Smooth muscle cell (in vitro differentiated cells): ENCODE data around the gene TWSG1. TPM values are rescaled to one million over a fixed set of nuclear protein-coding genes. Genes with fewer than 3 reads are reported as not detected.

Source experiments
- DNase-seq: peaks from one replicate; lab custom pipeline; 2025; ENCODE audit not compliant: unreplicated experiment; lab: John Stamatoyannopoulos, UW
- H2AFZ ChIP-seq: fragments of 200-600 bp; sonication (generic); 2 replicates; pipeline ENCODE4 v1.6.0; 2016; ENCODE audit warnings: antibody characterized with exemption, low read depth, mild to moderate bottlenecking
- H3F3A ChIP-seq: fragments of 200-600 bp; sonication (generic); 2 replicates; pipeline ENCODE4 v1.6.0; 2017; ENCODE audit warnings: antibody characterized with exemption, low read depth
- H3K27ac ChIP-seq: fragments of 200-600 bp; sonication (generic); 2 replicates; pipeline ENCODE4 v1.5.1; 2016; ENCODE audit warnings: low read depth, mild to moderate bottlenecking
- H3K27me3 ChIP-seq: fragments of 200-600 bp; sonication (generic); 2 replicates; pipeline ENCODE4 v1.6.1; 2016; ENCODE audit warnings: low read depth, mild to moderate bottlenecking
- H3K36me3 ChIP-seq: fragments of 200-600 bp; sonication (generic); 2 replicates; pipeline ENCODE4 v1.5.1; 2016; ENCODE audit warnings: low read depth
- H3K4me1 ChIP-seq: fragments of 200-600 bp; sonication (generic); 2 replicates; pipeline ENCODE4 v1.5.1; 2016; ENCODE audit warnings: low read depth
- H3K4me2 ChIP-seq: fragments of 200-600 bp; sonication (generic); 2 replicates; pipeline ENCODE4 v1.6.0; 2016; ENCODE audit warnings: mild to moderate bottlenecking
- H3K4me3 ChIP-seq: fragments of 200-600 bp; sonication (generic); 2 replicates; pipeline ENCODE4 v1.5.1; 2016; ENCODE audit warnings: mild to moderate bottlenecking
- H3K79me2 ChIP-seq: fragments of 200-600 bp; sonication (generic); 2 replicates; pipeline ENCODE4 v1.6.0; 2016; ENCODE audit warnings: low read depth, mild to moderate bottlenecking
- H3K9ac ChIP-seq: fragments of 200-600 bp; sonication (generic); 2 replicates; pipeline ENCODE4 v1.6.0; 2016; ENCODE audit warnings: low read depth
- H3K9me3 ChIP-seq: fragments of 200-600 bp; sonication (generic); replicated peaks from 2 replicates; pipeline ENCODE4 v1.5.1; 2016; ENCODE audit warnings: low read depth
- H4K20me1 ChIP-seq: fragments of 200-600 bp; sonication (generic); 2 replicates; pipeline ENCODE4 v1.6.0; 2016; ENCODE audit warnings: low read depth
- WGBS: methylation state at CpG from one replicate; pipeline ENCODE4 v1.1.7; 2016; ENCODE audit warnings: low lambda C conversion rate; 5-methylcytosine and 5-hydroxymethylcytosine counted together
- polyA plus RNA-seq: library from polyadenylated mRNA; unstranded; fragments of >200 nt; fragmentation: Nextera tagmentation; extraction: Ambion mirVana; gene quantifications from 2 replicates; pipeline ENCODE4 v1.2.1, GENCODE V29; 2016
- total RNA-seq: library from RNA; depleted of rRNA; stranded (reverse); fragments of >200 nt; gene quantifications from 2 replicates; pipeline ENCODE4 v1.2.3, GENCODE V29; 2014
- TF ChIP-seq, protein P1 (sequence below): fragments of 200-600 bp; sonication (generic); IDR thresholded peaks from 2 replicates; pipeline ENCODE4 v1.5.1; 2017; ENCODE audit warnings: borderline replicate concordance, mild to moderate bottlenecking, antibody characterized with exemption; ENCODE audit not compliant: insufficient read depth, poor library complexity, severe bottlenecking

Gene TWSG1
- total and polyA plus RNA-seq, 2 experiments from 2014 or later, result 71.4 to 104 TPM

DNA sequence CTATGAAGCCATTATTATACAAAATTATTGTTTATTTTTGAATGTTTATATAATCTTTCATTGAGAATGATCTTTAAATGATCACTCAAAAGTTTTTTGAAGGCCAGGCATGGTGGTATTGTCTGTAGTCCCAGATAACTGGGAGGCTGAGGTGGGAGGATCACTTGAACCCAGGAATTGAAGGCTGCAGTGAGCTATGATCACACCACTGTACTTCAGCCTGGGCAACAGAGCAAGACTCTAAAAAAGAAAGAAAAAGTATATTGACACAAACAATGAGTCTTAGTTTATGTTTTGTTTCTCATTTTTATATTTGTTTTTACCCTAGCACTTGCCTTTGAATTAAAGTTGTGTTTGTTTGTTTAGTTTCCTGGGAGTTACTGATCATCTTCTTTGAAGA, 2.3 kb downstream of the TWSG1 start:
- peak overlapping the region; percentile 86 for H3K4me2 ChIP-seq
- no peaks in the 10 kb centered on the region for H3K9me3 ChIP-seq
- no peak for DNase-seq
- peaks cover 25% of the 10 kb centered on the region for H4K20me1 ChIP-seq
- no peak overlapping the region for H3K27ac ChIP-seq
- H3K9ac ChIP-seq, result no peak overlapping the region
- H3K27me3 ChIP-seq, result no peaks in the 10 kb centered on the region
- no peaks in the 10 kb centered on the region for H3F3A ChIP-seq
- peaks cover 8% of the 10 kb centered on the region for H3K36me3 ChIP-seq
- no peak overlapping the region for H2AFZ ChIP-seq
- peaks cover 5% of the 10 kb centered on the region for H3K4me1 ChIP-seq
- TF ChIP-seq, protein P1, sequence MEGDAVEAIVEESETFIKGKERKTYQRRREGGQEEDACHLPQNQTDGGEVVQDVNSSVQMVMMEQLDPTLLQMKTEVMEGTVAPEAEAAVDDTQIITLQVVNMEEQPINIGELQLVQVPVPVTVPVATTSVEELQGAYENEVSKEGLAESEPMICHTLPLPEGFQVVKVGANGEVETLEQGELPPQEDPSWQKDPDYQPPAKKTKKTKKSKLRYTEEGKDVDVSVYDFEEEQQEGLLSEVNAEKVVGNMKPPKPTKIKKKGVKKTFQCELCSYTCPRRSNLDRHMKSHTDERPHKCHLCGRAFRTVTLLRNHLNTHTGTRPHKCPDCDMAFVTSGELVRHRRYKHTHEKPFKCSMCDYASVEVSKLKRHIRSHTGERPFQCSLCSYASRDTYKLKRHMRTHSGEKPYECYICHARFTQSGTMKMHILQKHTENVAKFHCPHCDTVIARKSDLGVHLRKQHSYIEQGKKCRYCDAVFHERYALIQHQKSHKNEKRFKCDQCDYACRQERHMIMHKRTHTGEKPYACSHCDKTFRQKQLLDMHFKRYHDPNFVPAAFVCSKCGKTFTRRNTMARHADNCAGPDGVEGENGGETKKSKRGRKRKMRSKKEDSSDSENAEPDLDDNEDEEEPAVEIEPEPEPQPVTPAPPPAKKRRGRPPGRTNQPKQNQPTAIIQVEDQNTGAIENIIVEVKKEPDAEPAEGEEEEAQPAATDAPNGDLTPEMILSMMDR, result no peak
- no peak overlapping the region for H3K4me3 ChIP-seq
- peaks cover 66% of the 10 kb centered on the region for H3K79me2 ChIP-seq

DNA sequence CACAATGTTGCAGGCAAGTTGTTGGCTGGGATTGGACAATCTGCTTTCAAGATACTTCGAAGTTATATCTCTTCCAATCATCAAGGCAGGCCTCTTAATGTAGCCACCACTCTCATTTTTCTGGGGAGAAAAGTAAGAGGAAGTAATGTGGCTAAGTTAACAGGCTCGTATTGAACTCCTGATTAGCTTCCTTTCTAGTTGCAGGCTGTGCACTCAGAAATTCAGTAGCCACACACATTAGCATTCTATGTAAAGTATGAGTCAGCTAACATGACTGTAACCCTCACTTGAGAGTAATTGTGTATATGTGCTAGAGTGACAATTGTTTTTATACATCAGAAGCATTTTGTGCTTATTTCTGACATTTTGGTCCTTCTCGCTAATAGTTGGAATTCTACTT, 3.3 kb downstream of the TWSG1 start:
- 73% methylated on average over 3 of the region's 3 CpGs for WGBS
- Histone ChIP-seq H3K9me3 (no peaks in the 10 kb centered on the region), H3K9ac (no peak overlapping the region), H3F3A (no peaks in the 10 kb centered on the region), H3K4me1 (peaks cover 5% of the 10 kb centered on the region), H3K79me2 (peaks cover 75% of the 10 kb centered on the region), H2AFZ (no peak overlapping the region), H3K27me3 (no peaks in the 10 kb centered on the region), H3K4me2 (no peak overlapping the region), H3K27ac (no peak overlapping the region), H3K36me3 (peaks cover 14% of the 10 kb centered on the region), H3K4me3 (no peak overlapping the region), H4K20me1 (peaks cover 25% of the 10 kb centered on the region)
- no peak for DNase-seq
- TF ChIP-seq, protein P1, result no peak

DNA sequence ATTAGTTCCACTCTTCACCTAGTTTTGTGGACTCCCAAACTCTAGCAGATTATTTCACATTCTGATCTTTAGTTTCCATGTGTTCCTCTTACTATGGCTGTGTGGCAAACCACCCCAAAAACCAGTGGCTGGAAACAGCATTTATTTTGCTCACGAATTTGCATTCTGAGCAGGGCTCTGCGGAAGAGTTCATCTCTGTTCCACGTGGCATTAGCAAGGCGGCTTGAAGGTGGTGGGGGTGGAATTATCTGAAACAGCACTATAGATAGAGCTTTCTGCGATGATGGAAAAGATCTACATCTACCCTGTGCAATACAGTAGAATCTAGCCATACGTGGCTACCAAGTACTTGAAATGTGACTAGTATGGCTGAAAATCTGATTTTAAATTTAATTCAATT, 5.9 kb downstream of the TWSG1 start:
- H2AFZ ChIP-seq, result no peak overlapping the region
- H3K27ac ChIP-seq, result no peak overlapping the region
- H3K4me2 ChIP-seq, result no peak overlapping the region
- no peaks in the 10 kb centered on the region for H3F3A ChIP-seq
- 97% methylated on average over 6 of the region's 6 CpGs for WGBS
- no peak overlapping the region for H3K4me3 ChIP-seq
- peaks cover 5% of the 10 kb centered on the region for H3K4me1 ChIP-seq
- no peak for DNase-seq
- H3K9ac ChIP-seq, result no peak overlapping the region
- TF ChIP-seq, protein P1, result no peak
- no peaks in the 10 kb centered on the region for H3K9me3 ChIP-seq
- peaks cover 91% of the 10 kb centered on the region for H3K79me2 ChIP-seq
- H3K27me3 ChIP-seq, result no peaks in the 10 kb centered on the region
- peaks cover 33% of the 10 kb centered on the region for H4K20me1 ChIP-seq
- peaks cover 24% of the 10 kb centered on the region for H3K36me3 ChIP-seq

DNA sequence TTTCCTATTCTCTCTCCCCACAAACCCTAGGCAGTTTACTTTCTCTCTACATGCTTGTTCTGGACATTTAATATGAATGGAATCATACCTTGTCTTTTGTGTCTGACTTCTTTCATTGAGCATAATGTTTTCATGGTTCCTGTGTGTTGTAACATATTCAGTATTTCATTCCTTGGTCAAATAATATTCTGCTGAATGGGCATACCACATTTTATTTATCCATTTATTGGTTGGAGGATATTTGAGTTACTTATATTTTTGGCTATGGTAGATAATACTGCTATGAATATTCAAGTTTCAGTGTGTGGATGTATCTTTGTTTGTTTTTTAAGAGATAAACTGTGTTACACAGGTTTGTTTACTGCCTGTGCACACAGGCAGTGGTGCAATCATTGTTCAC, 9.0 kb downstream of the TWSG1 start:
- Histone ChIP-seq H3K27ac (no peak overlapping the region), H3K27me3 (no peaks in the 10 kb centered on the region), H3K79me2 (peaks cover 87% of the 10 kb centered on the region), H3K36me3 (peaks cover 16% of the 10 kb centered on the region), H3K4me2 (no peak overlapping the region), H4K20me1 (peaks cover 44% of the 10 kb centered on the region), H3K4me1 (peaks cover 7% of the 10 kb centered on the region), H3K4me3 (no peak overlapping the region), H3K9ac (no peak overlapping the region), H2AFZ (no peak overlapping the region), H3K9me3 (no peaks in the 10 kb centered on the region), H3F3A (peaks cover 4% of the 10 kb centered on the region)
- TF ChIP-seq, protein P1, result no peak
- no peak for DNase-seq
